Fibroblast of the aortic adventitia (primary cell): ENCODE data around the gene SUCLG1. TPM values are rescaled to one million over a fixed set of nuclear protein-coding genes. Genes with fewer than 3 reads are reported as not detected.

Experiments
- total RNA-seq: library from RNA; depleted of rRNA; stranded (reverse); fragments of >200 nt; gene quantifications from 2 replicates; pipeline ENCODE4 v1.2.3, GENCODE V29; 2012; ENCODE audit warnings: low replicate concordance

The SUCLG1 gene
- total RNA-seq, 1 donor, result 44.9 TPM

Other genes with a start within 250 kb of the SUCLG1 start
- under 0.01 and 0.49 TPM in 2 replicates for gene DNAH6, start 57.2 kb upstream of the SUCLG1 start, total RNA-seq